Fibroblast of lung (primary cell): Measurements from ENCODE around the gene RGS7.

Source experiments
- CTCF ChIP-seq, 2 donors: IDR thresholded peaks in 1 of 2; conservative IDR thresholded peaks in 1 of 2; 1 replicate in 1 of 2; 2 replicates in 1 of 2; pipeline ENCODE4 v1.5.1; 2011 to 2012; ENCODE audit warnings: low read length in 2 of 2, control low read depth in 1 of 2, inconsistent platforms in 1 of 2, low read depth in 1 of 2, mild to moderate bottlenecking in 1 of 2
- EZH2 ChIP-seq: IDR thresholded peaks from 2 replicates; pipeline ENCODE4 v1.5.1; 2012; ENCODE audit warnings: low read length, control low read depth, mild to moderate bottlenecking; ENCODE audit errors: missing control alignments

- no peak for TF ChIP-seq CTCF (conservative IDR thresholded peaks at IDR 0.05 in 1 of 2, IDR thresholded peaks at IDR 0.05 in 1 of 2; ENCODE audit: low read depth in 1 of 2, low read length in 2 of 2)
- TF ChIP-seq EZH2 = no peak
These were observed 24.0 kb downstream of the RGS7 start for GRCh38 chr1:241332987-241333386.
